Esophagus squamous epithelium (tissue), 4 donors: ENCODE results near the gene ITIH2.

ENCODE experiments used
- CTCF ChIP-seq, 6 experiments: fragments of 450-650 bp in 4 of 6; fragments of 200-600 bp in 2 of 6; sonication (generic) in 2 of 6; IDR thresholded peaks; one replicate each; pipeline ENCODE4 v1.5.1; 2016 to 2019; ENCODE audit warnings: antibody characterized with exemption in 6 of 6, mild to moderate bottlenecking in 4 of 6, moderate library complexity in 4 of 6
- POLR2A ChIP-seq, 4 donors: fragments of 450-650 bp; IDR thresholded peaks; one replicate each; pipeline ENCODE4 v1.6.1; 2017; ENCODE audit warnings: antibody characterized with exemption in 4 of 4, mild to moderate bottlenecking in 4 of 4, moderate library complexity in 3 of 4

DNA sequence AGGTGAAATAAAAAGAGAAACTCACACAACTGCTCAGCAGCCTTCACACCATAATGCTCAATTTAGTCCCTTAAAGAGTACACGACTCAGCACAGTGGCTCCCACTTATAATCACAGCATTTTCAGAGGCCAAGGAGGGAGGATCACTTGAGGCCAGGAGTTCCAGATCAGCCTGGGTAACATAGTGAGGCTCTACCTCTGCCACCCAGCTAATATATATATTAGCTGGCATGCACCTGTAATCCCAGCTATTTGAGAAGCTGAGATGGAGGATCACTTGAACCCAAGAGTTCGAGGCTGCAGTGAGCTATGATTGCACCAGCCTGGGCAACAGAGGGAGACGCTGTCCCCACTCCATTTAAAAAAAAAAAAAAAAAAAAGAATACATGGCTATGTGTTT, 2.2 kb downstream of the ITIH2 start:
- TF ChIP-seq CTCF (IDR thresholded peaks at IDR 0.05) = no peak
- TF ChIP-seq POLR2A (IDR thresholded peaks at IDR 0.05) = no peak
